H9 (cell line): ENCODE measurements around the gene YAE1. TPM values are rescaled to one million over a fixed set of nuclear protein-coding genes. Genes with fewer than 3 reads are reported as not detected.

Experiments
- DNase-seq: peaks from one replicate; pipeline ENCODE4 v3.0.0-alpha.2; 2017
- H2AFZ ChIP-seq: one replicate; pipeline ENCODE4 v1.6.1; 2013; ENCODE audit warnings: mild to moderate bottlenecking, low read length, control low read depth, moderate library complexity
- H2AK5ac ChIP-seq: 2 replicates; pipeline ENCODE4 v1.6.1; 2013; ENCODE audit warnings: low read length, control low read depth, mixed read lengths; ENCODE audit not compliant: insufficient read length
- H2BK120ac ChIP-seq: one replicate; pipeline ENCODE4 v1.6.1; 2013; ENCODE audit warnings: low read depth, mild to moderate bottlenecking, low read length, control low read depth, inconsistent platforms; ENCODE audit not compliant: poor library complexity, severe bottlenecking
- H2BK12ac ChIP-seq: 2 replicates; pipeline ENCODE4 v1.6.1; 2013; ENCODE audit warnings: low read length, control low read depth, mixed read lengths, low read depth; ENCODE audit not compliant: insufficient read length
- H2BK15ac ChIP-seq: 2 replicates; pipeline ENCODE4 v1.6.1; 2013; ENCODE audit warnings: low read depth, low read length, control low read depth
- H2BK20ac ChIP-seq: one replicate; pipeline ENCODE4 v1.6.1; 2013; ENCODE audit warnings: low read depth, mild to moderate bottlenecking, low read length, control low read depth, inconsistent platforms; ENCODE audit not compliant: poor library complexity, severe bottlenecking
- H2BK5ac ChIP-seq: 2 replicates; pipeline ENCODE4 v1.6.1; 2013; ENCODE audit warnings: low read length, control low read depth, mixed read lengths; ENCODE audit not compliant: insufficient read length
- H3K14ac ChIP-seq: 2 replicates; pipeline ENCODE4 v1.6.1; 2013; ENCODE audit warnings: low read length, control low read depth; ENCODE audit not compliant: insufficient read depth
- H3K18ac ChIP-seq: 2 replicates; pipeline ENCODE4 v1.6.1; 2013; ENCODE audit warnings: low read depth, mild to moderate bottlenecking, mixed read lengths, low read length, control low read depth; ENCODE audit not compliant: insufficient read length
- H3K23ac ChIP-seq: 2 replicates; pipeline ENCODE4 v1.6.1; 2013; ENCODE audit warnings: low read length, control low read depth, mixed read lengths, low read depth; ENCODE audit not compliant: insufficient read length
- H3K23me2 ChIP-seq: 2 replicates; pipeline ENCODE4 v1.6.1; 2013; ENCODE audit warnings: low read depth, mild to moderate bottlenecking, mixed read lengths, low read length, control low read depth; ENCODE audit not compliant: insufficient read length, poor library complexity, severe bottlenecking
- H3K27ac ChIP-seq: 2 replicates; pipeline ENCODE4 v1.5.1; 2013; ENCODE audit warnings: low read length, control low read depth, mixed read lengths, low read depth; ENCODE audit not compliant: insufficient read length
- H3K27me3 ChIP-seq: 2 replicates; pipeline ENCODE4 v1.6.1; 2013; ENCODE audit warnings: low read length, control low read depth, inconsistent platforms; ENCODE audit not compliant: insufficient read depth
- H3K4ac ChIP-seq: 2 replicates; pipeline ENCODE4 v1.6.1; 2013; ENCODE audit warnings: low read depth, mild to moderate bottlenecking, control low read depth, inconsistent platforms, low read length, moderate library complexity
- H3K4me1 ChIP-seq: 2 replicates; pipeline ENCODE4 v1.6.1; 2013; ENCODE audit warnings: low read length, control low read depth, inconsistent platforms; ENCODE audit not compliant: insufficient read depth
- H3K4me2 ChIP-seq: 2 replicates; pipeline ENCODE4 v1.6.1; 2013; ENCODE audit warnings: low read length, control low read depth, mixed read lengths; ENCODE audit not compliant: insufficient read length, insufficient read depth
- H3K56ac ChIP-seq: 2 replicates; pipeline ENCODE4 v1.6.1; 2013; ENCODE audit warnings: low read depth, mild to moderate bottlenecking, mixed read lengths, low read length, control low read depth; ENCODE audit not compliant: insufficient read length
- H3K79me1 ChIP-seq: 2 replicates; pipeline ENCODE4 v1.6.1; 2013; ENCODE audit warnings: low read depth, mild to moderate bottlenecking, moderate library complexity, low read length, control low read depth, inconsistent platforms; ENCODE audit not compliant: insufficient read depth, poor library complexity, severe bottlenecking
- H3K79me2 ChIP-seq: 2 replicates; pipeline ENCODE4 v1.6.1; 2013; ENCODE audit warnings: low read length, control low read depth, inconsistent platforms; ENCODE audit not compliant: insufficient read depth
- H3K9ac ChIP-seq: 2 replicates; pipeline ENCODE4 v1.6.1; 2013; ENCODE audit warnings: low read length, control low read depth, mixed read lengths; ENCODE audit not compliant: insufficient read length; ENCODE audit errors: extremely low read depth
- H3K9me3 ChIP-seq: one replicate; pipeline ENCODE4 v1.6.1; 2013; ENCODE audit warnings: low read depth, low read length, inconsistent platforms; ENCODE audit not compliant: control insufficient read depth
- H3T11ph ChIP-seq: one replicate; pipeline ENCODE4 v1.6.1; 2013; ENCODE audit warnings: mild to moderate bottlenecking, low read length, control low read depth, inconsistent platforms
- H4K20me1 ChIP-seq: one replicate; pipeline ENCODE4 v1.6.1; 2013; ENCODE audit not compliant: control insufficient read depth, insufficient read length, insufficient read depth
- H4K5ac ChIP-seq: 2 replicates; pipeline ENCODE4 v1.6.1; 2013; ENCODE audit warnings: low read depth, mild to moderate bottlenecking, mixed read lengths, low read length, control low read depth; ENCODE audit not compliant: insufficient read length
- H4K8ac ChIP-seq: replicated peaks from 2 replicates; pipeline ENCODE4 v1.6.1; 2013; ENCODE audit warnings: low read length, control low read depth, mixed read lengths, low read depth; ENCODE audit not compliant: insufficient read length
- H4K91ac ChIP-seq: 2 replicates; pipeline ENCODE4 v1.6.1; 2013; ENCODE audit warnings: low read depth, mild to moderate bottlenecking, moderate library complexity, mixed read lengths, low read length, control low read depth; ENCODE audit not compliant: insufficient read length
- H3K27ac Mint-ChIP-seq, 3 experiments: 2 replicates in 2 of 3; 3 replicates in 1 of 3; pipeline ENCODE4 v1.8.0; 2020 to 2021; ENCODE audit warnings: mixed read lengths in 3 of 3, mild to moderate bottlenecking in 1 of 3, moderate library complexity in 1 of 3
- H3K27me3 Mint-ChIP-seq: 2 replicates; pipeline ENCODE4 v1.8.0; 2021; ENCODE audit warnings: low read depth, mild to moderate bottlenecking, moderate library complexity, mixed read lengths
- H3K36me3 Mint-ChIP-seq, 3 experiments: 2 replicates in 2 of 3; 3 replicates in 1 of 3; pipeline ENCODE4 v1.8.0; 2020 to 2021; ENCODE audit warnings: low read depth in 3 of 3, mixed read lengths in 3 of 3; ENCODE audit not compliant: insufficient read depth in 1 of 3
- H3K4me1 Mint-ChIP-seq, 2 experiments: 2 replicates each; pipeline ENCODE4 v1.8.0; 2020; ENCODE audit warnings: mixed read lengths in 2 of 2
- H3K4me3 Mint-ChIP-seq, 2 experiments: 2 replicates in 1 of 2; 3 replicates in 1 of 2; pipeline ENCODE4 v1.8.0; 2020 to 2021; ENCODE audit warnings: mild to moderate bottlenecking in 2 of 2, mixed read lengths in 2 of 2, moderate library complexity in 1 of 2
- H3K9me3 Mint-ChIP-seq, 2 experiments: 2 replicates in 1 of 2; 3 replicates in 1 of 2; pipeline ENCODE4 v1.8.0; 2020; ENCODE audit warnings: mild to moderate bottlenecking in 2 of 2, mixed read lengths in 2 of 2, moderate library complexity in 1 of 2
- WGBS: extraction: QIAGEN DNeasy Blood & Tissue Kit; methylation state at CpG from one replicate; pipeline ENCODE4 v1.1.7; 2013; ENCODE audit warnings: missing lambda C conversion rate, low lambda C conversion rate, mixed read lengths; ENCODE audit not compliant: insufficient read length; ENCODE audit errors: extremely low coverage; 5-methylcytosine and 5-hydroxymethylcytosine counted together
- total RNA-seq: library from RNA; stranded (reverse); gene quantifications from 2 replicates; pipeline ENCODE4 v1.2.1, GENCODE V29; 2021
- TF ChIP-seq, protein P1 (sequence below): fragments of 200-600 bp; sonication (generic); conservative IDR thresholded peaks from 3 replicates; pipeline ENCODE4 v1.8.0; 2021; ENCODE audit warnings: antibody characterized with exemption, mild to moderate bottlenecking

The YAE1 gene
- total RNA-seq, 1 experiment from 2014 or later: 28.8 TPM

DNA sequence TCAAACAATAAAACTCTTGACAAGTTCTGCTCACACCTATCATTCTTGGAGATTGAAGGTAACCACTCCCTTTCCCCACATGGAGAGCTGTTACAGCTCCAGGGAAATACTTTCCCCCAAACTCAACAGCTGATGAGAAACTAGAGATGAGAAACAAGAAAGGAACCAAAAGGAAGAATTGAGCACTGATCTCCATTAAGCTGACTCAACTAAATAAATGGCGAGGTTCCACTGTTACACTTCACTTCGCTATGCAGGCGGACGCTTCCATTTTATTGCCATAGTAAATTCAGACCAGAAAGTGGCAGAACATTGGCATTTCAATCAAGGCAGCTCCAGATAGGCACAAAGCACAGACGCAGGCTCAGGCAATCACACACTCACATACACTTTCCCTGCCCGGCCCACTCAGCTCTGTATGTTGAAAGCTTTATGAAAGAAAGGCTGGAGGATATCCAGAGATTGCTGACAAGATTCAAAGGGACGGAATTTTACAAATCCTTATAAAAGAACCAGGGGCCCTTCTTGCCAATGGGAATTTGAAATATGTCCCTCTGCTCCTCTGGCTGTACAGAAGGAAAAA is 11.5 kb upstream of the YAE1 start:
- Mint-ChIP-seq H3K4me3 (no peak overlapping the region), H3K36me3 (no peaks in the 10 kb centered on the region), H3K27ac (no peak overlapping the region), H3K27me3 (no peaks in the 10 kb centered on the region; the same call in 1 of the 2 replicates), H3K9me3 (no peaks in the 10 kb centered on the region), H3K4me1 (no peaks in the 10 kb centered on the region)
- Histone ChIP-seq H2BK12ac (no peak overlapping the region), H4K8ac (no peak overlapping the region), H3K79me2 (no peaks in the 10 kb centered on the region), H3K14ac (no peak overlapping the region), H3K9ac (no peak overlapping the region), H4K20me1 (no peaks in the 10 kb centered on the region), H3T11ph (no peak overlapping the region), H2BK5ac (no peak overlapping the region), H3K9me3 (no peaks in the 10 kb centered on the region), H4K5ac (no peak overlapping the region), H3K27me3 (no peaks in the 10 kb centered on the region), H2AK5ac (no peak overlapping the region), H3K27ac (no peak overlapping the region), H3K18ac (no peak overlapping the region), H3K56ac (no peak overlapping the region), H4K91ac (no peak overlapping the region), H2BK120ac (no peak overlapping the region), H2BK15ac (no peak overlapping the region), H3K23me2 (no peaks in the 10 kb centered on the region), H3K4ac (no peak overlapping the region), H3K79me1 (no peaks in the 10 kb centered on the region), H3K4me2 (no peak overlapping the region), H2AFZ (no peak overlapping the region), H3K4me1 (no peaks in the 10 kb centered on the region), H3K23ac (no peak overlapping the region), H2BK20ac (no peak overlapping the region)
- TF ChIP-seq, protein P1, sequence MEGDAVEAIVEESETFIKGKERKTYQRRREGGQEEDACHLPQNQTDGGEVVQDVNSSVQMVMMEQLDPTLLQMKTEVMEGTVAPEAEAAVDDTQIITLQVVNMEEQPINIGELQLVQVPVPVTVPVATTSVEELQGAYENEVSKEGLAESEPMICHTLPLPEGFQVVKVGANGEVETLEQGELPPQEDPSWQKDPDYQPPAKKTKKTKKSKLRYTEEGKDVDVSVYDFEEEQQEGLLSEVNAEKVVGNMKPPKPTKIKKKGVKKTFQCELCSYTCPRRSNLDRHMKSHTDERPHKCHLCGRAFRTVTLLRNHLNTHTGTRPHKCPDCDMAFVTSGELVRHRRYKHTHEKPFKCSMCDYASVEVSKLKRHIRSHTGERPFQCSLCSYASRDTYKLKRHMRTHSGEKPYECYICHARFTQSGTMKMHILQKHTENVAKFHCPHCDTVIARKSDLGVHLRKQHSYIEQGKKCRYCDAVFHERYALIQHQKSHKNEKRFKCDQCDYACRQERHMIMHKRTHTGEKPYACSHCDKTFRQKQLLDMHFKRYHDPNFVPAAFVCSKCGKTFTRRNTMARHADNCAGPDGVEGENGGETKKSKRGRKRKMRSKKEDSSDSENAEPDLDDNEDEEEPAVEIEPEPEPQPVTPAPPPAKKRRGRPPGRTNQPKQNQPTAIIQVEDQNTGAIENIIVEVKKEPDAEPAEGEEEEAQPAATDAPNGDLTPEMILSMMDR: no peak
- DNase-seq: no peak
- WGBS: no CpG with 5 or more reads among the region's 7 CpGs
